ENCODE data around the gene SLC22A1.
"Not testable (repeated sequence)": the region's sequence is repeated elsewhere in the genome, so short reads cannot be mapped to it uniquely, and the experiment has no call there.

Gene SLC22A1

DNA sequence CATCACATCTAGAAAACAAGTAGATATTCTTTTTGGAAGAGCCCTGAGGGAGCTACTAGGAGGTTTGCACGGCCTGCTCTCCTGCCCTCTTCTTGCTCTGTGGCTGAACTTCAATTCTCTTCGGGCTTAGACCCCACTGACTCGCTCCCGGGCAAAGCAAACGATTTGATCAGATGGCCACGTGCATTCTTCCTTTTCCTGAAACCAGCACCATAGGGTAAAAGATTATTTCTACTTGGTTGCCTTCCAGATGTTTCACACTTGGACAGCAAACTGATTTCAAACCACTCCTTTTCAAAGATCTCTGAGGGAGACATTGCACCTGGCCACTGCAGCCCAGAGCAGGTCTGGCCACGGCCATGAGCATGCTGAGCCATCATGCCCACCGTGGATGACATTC is at the start of gene SLC22A1:
TSS of gene SLC22A1 (plus strand) at position 258 of the 400 bp plus-strand sequence. CDS start at position 379, 121 bp downstream.
- DNase-seq (ENCODE audit: insufficient read length, low spot score) (no peak), FAIRE-seq (no peak)

DNA sequence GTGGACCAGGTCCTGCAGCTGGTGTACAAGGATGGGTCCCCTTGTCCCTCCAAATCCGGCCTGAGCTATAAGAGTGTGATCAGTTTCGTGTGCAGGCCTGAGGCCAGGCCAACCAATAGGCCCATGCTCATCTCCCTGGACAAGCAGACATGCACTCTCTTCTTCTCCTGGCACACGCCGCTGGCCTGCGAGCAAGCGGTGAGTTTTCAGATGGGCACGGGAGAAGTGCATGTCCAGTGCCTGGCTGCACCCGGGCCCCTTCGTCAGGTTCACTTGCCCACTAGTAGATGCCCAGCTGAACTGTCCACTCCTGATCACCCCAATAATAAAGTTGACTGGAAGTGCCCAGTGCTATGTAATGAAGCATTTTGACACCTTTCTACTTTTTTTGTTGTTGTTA is 48.3 kb upstream of the SLC22A1 start:
- no peak for FAIRE-seq

DNA sequence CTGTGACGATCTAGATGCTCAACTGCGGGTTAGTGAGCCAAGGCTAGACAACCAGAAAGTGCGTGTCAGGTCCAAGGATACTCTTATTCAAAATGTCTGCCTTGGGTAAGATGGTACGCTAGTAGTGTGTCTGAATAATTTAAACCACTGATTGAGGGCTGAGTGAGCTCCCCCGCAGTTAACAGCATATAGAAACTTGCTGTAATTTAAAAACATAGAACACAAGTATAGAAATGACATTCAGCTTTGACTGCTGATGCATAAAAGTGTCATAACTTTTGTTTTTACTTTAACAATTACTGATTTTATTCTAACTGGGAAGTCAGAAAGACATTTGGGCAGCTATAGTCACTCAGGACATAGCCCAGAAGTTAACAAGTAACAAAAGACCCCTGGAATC is 45.6 kb upstream of the SLC22A1 start:
- DNase-seq (ENCODE audit: insufficient read length, low spot score) (no peak), FAIRE-seq (no peak)

More for the DNA sequence above, 48.3 kb upstream of the SLC22A1 start:
- no peak for DNase-seq (ENCODE audit: insufficient read length, low spot score)

DNA sequence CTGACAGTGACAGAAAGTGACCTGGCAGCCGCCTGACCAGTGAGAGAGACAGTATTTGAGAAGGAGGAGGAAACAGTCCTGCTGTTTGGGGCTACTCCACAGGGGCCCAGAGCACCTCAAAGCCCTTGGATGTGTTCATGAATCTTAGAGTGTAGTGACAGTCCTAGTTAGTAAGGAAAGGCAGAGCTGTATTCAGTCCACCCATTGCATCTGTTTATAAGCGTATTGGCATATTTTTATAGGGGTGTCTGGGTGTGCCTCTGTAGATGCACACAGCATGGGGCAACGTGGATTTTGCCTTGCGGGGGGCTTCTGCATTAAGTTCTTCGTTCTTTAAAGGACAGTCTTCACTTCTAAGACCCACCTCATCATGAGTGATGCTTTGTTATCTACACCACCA is 44.6 kb upstream of the SLC22A1 start:
- FAIRE-seq = no peak
- no peak for DNase-seq (ENCODE audit: insufficient read length, low spot score)

DNA sequence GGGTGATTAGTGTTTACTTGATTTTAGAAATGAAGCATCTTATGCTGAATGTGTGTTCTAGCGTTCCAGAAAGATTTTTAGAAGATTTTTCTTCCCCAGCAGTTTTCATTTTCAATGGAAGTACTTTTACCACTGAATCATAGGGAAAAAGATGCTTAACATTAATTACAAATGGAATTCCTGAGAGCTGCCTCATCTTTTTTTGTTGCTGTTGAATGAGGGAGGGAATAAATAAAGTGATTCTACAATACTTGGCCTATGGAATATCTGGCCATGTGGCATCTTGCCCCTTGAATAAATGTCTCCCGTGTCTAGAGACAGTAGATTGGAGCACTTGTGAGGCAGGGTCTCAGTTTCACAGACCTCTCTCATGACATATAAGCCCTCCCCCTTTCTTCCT is 44.1 kb upstream of the SLC22A1 start:
- DNase-seq (ENCODE audit: insufficient read length, low spot score) (no peak), FAIRE-seq (no peak)

DNA sequence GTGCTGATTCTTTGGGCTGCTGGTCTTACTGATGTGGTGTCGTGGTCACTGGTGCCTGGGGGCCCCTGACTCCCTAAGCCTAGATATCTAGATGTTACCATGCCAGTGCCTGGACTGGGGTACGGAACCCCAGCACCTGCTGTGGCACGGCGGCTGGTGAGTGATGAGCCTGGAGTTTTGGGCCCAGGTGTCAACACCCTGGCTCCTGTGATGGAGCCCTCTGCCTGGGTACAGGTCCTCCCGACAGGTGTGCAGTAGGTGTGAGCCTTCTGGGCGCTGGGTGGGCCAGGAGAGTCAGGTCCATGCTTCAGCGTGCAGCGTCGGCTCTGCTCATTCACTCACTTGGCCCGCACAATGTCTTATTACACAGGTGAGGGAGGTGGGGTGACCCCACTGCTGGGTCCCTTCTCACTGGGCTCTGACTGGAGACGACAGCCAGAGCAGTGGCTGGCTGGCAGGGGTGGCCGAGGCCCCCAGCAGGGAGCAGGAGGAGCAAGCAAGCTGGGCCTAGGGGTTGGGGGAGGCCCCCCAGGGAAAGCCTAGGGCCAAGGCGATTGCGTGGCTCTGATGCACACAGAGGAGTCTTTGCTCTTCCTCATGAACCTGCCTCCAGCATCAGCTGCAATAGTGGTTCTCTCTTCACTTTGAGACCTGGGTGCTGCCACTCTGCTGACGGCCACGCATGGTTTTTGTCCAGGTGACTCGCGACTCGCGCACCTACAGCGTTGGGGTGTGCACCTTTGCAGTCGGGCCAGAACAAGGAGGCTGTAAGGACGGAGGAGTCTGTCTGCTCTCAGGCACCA is 42.5 kb upstream of the SLC22A1 start:
- FAIRE-seq = no peak
- no peak for DNase-seq (ENCODE audit: insufficient read length, low spot score)

DNA sequence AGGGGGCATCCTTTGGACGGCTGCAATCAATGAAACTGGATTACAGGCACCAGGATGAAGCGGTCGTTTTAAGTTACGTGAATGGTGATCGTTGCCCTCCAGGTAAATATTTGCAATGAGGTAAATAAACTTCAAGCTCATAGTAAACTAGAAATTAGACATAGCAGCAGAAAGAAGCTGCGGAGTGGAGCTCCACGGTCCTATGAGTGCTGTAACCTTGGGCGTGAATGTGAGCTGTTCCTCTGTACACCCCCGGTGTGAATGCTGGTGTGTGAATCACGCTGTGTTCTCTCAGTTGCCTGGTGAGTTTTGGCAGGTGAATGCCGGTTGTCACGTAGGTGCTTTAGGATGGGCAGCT is 42.0 kb upstream of the SLC22A1 start:
- FAIRE-seq (no peak), DNase-seq (ENCODE audit: insufficient read length, low spot score) (no peak)

DNA sequence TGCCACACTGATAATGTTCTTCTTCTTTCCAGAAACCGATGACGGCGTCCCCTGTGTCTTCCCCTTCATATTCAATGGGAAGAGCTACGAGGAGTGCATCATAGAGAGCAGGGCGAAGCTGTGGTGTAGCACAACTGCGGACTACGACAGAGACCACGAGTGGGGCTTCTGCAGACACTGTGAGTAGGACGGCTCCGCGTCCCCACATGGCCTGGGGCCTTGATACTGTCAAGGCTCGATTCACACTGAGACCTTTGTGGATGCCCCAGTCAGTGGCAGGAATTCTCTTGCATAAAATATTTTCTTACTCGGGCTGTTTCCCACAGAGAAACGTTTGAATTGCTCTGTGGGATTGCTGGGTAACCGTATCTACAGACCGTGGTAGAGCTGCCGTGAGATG is 41.5 kb upstream of the SLC22A1 start:
- FAIRE-seq (no peak), DNase-seq (ENCODE audit: insufficient read length, low spot score) (no peak)

DNA sequence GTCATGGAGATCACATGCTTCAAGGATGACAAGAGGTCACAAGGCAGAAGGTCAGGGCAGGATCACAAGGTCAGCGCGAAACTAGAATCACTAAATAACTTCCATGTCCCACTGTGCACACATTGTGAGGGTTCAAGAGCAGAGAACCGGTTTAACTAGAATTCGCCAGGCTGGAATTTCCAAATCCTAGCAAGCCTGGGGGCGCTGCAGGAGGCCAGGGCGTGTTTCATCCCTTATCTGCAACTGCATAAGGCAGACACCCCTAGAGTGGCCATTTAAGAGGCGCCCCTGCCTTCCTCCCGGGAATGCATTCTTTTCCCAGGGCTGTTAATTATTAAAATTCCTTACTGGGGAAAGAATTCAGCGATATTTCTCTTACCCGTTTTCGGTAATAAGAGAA is 40.2 kb upstream of the SLC22A1 start:
- no peak for DNase-seq (ENCODE audit: insufficient read length, low spot score)
- FAIRE-seq = no peak

DNA sequence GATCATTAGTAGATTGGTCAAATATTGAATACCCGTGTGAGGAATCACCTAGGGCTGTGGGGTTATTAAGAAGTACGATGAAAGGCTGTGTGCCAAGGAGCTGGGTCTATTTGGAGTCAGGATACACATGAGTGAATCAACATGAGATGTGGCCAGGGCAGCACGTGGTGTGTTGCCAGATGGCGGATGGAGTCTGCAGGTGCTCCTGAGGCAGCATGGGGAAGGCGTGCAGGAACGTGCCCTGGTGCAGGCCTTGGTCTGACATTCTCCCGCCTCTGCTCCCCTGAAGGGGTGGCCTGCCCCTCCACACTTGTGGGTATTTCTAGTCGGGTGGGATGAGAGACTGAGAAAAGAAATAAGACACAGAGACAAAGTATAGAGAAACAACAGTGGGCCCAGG is 39.0 kb upstream of the SLC22A1 start:
- FAIRE-seq (no peak), DNase-seq (ENCODE audit: insufficient read length, low spot score) (no peak)

DNA sequence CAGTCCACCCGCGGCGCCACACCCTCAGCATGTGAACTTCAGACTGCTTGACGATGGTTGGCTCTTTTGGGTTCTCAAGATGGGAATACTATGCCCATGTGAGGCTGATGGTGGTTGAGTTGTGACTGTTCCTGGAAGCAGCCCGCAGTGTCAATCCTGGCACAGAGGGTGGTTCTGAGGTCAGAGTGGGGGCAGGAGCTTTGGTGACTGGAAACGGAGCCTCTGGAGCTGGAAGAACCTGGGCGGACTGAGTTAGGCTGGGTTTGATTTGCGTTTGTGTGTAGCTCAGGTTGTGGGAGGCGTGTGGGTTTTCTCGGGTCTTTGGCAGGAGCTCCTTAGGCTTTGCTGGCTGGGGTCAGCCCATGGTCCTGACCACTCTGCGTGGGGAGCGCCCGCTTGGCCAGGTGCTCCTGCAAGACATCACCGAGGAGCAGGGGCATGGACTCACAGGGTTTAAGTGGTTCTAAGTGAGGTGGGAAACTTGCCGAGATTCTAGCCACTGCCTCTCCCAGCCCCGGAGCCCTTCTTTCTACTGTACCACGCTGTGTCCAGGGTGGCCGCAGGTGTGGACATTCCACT is 37.3 kb upstream of the SLC22A1 start:
- DNase-seq (ENCODE audit: insufficient read length, low spot score) (no peak), FAIRE-seq (no peak)

DNA sequence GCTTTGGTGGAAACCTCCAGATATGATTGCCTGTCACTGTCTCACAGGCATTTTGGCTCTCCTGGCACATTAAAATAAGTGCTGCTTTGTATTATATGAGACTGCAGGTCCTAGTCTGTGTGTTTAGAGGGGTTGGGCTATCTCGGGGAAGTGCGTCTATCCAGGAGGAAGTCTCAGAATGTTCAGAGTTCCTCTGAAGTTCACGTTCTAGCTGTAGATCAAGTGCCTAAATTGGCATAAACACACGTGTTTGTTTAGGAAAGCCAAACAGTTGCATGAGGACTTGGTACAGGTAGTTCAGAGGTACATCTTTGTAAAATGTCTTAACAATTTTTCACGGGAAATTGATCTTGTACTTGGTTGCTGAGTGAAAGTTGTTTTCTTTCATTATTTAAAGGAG is 36.4 kb upstream of the SLC22A1 start:
- FAIRE-seq (no peak), DNase-seq (ENCODE audit: insufficient read length, low spot score) (no peak)

DNA sequence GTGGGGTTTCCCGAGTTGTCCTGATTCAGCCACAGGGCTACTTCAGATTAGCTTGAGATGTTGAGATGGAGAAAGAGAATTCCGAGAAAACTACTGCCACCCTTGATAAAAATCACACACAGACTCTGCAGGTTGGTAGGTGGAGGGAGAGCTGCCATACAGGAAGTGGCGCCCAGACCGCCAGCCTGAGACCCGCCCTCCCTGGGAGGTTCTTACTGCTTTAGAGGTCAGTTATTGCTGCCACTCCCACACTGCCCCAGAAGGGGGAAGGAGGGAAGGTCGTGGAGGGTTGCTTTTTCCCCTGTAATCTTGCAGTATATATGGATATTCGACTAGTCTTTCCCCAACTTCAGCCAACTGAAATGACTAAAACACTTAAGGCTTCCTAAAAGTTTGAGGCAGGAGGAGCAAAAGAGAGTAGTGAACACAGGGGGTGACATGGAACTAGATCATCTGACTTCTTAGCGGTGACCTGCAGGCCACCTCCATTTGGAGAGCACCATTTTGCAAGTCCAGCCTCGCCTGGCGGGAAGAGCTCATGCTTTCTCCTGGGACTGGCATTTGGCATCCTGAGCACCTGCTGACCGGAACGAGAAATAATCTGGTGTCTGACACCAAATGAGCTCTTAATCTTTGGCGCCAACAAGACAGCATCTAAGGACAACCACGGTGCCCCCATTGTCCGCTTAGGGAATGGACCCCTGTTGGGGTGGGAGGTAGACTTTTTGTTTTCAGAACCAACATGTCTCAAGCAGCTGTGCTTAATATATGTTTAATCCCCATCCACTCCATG is 35.7 kb upstream of the SLC22A1 start:
- FAIRE-seq = no peak
- DNase-seq (ENCODE audit: insufficient read length, low spot score) = no peak

DNA sequence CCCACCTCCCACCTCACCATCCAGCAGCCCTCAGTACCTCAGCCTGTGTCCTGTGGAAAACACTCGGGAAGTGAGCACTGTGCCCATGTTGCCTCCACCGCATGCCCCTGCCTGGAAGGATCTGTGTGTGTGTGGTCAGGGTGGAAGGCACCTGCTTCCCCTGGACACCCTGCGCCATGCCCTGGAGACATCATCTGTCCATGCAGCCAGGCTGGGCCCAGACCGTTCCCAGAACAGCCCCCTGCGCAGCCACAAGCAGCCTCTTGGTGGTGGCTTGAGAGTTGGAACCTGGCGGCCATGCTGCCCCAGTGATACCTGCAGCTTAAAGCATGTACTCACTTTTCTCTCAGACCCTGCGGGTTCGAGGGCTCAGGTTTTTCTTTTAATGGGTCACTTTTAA is 34.9 kb upstream of the SLC22A1 start:
- no peak for DNase-seq (ENCODE audit: insufficient read length, low spot score)
- no peak for FAIRE-seq

DNA sequence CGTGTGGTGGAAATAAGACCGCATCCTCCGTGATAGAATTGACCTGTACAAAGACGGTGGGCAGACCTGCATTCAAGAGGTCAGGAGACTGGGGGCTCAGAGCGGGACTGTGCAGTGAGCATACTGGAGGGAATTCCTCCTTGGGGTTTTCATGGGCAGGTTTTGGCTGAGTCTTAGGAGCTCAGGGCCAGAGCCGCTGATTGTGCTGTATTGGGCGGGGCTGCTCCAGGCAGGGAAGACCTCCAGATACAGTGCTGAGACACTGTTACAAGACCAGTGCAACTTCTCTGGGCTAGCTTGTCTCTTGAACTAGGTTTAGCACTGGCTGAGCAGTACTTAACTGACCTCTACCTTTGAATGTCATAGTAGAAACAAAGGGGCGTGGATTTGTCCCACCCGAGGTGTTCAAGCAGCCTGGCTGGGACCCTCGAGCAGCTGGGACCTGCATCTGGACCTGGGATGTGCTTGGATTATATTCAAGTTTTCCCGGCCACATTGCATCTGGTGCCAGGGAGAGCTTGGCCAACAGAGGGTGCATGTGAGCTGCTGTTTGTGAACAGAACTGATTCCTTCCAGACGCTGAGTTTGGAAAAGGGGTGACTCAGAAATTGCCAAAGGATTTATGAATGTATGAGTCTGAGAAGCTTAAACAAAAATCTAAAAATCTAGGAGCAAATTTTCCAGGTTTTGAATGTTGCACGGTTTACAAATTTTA is 33.4 kb upstream of the SLC22A1 start:
- FAIRE-seq = no peak
- DNase-seq (ENCODE audit: insufficient read length, low spot score) = peak; percentile 79

DNA sequence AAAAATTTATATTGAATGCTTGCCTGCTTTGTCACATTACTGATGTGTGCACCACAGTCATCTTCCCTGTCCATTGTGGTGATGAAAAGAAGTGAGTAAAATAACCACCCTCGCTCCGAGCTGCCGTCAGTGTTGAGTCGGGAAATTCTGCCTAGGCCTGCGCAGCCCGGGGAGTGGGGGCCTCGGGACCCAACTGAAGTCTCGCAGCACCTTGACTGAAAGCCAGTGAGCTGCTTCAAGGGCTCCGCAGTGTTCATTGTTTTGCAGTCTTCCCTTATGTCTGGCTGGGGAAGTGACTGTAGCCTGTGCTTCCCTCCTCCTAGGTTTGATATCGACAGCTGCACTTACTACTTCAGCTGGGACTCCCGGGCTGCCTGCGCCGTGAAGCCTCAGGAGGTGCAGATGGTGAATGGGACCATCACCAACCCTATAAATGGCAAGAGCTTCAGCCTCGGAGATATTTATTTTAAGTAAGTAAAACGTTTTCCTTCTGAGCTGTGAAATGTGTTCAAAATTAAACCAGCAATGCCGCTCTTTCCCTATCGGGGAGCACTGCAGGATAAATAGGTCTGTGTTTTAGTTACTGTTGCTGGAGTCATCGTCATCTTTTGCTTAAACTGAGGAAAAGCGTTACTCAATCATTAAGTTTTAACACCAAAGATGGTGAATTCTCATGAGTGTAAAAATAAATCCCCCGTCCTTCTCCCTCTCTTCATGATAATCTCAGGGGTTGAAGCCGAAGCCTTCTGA is 32.7 kb upstream of the SLC22A1 start:
- DNase-seq (ENCODE audit: insufficient read length, low spot score) (no peak), FAIRE-seq (no peak)

DNA sequence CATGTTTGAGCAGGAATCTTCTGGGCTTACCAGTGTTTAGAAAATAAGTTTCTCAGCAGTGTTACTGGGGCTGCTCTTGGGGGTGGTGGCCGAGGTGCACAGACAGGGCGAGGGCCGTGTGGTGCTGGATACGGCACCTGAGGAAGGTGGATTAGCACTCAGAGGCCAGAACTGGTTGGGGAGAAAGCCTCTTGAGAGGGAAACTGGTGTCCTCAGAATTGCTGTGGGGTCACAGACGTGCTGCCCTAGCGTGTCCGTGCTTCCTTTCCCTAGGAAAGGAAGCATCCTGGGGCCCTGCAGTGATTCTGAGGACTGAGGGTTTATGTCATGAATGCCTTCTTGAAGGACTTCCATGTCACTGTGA is 32.1 kb upstream of the SLC22A1 start:
- FAIRE-seq (no peak), DNase-seq (ENCODE audit: insufficient read length, low spot score) (no peak)

DNA sequence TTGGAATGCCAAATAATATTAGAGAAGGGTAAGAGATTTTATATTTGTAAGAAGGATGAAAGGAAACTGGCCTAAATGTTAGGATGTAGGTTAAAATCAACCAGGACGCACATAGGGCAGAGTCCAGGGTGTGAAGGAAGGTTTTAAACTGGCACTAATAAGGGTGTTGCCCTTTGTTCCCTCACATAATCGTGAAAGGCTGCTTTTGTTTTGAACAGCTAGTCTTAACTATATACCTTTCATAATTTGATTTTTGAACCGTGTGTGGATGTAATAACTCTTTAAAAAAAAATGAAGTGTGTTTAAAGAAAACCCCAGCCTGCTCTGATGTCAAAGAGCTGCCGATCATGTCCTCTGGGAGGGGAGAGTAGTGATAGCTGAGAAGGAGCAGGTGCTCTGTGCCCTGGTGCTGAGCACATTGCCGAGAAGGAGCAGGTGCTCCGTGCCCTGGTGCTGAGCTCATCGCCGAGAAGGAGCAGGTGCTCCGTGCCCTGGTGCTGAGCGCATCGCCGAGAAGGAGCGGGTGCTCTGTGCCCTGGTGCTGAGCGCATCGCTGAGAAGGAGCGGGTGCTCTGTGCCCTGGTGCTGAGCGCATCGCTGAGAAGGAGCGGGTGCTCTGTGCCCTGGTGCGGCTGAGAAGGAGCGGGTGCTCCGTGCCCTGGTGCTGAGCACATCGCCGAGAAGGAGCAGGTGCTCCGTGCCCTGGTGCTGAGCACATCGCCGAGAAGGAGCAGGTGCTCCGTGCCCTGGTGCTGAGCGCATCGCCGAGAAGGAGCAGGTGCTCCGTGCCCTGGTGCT is 31.0 kb upstream of the SLC22A1 start:
- DNase-seq (ENCODE audit: insufficient read length, low spot score); FAIRE-seq: not testable (repeated sequence)

DNA sequence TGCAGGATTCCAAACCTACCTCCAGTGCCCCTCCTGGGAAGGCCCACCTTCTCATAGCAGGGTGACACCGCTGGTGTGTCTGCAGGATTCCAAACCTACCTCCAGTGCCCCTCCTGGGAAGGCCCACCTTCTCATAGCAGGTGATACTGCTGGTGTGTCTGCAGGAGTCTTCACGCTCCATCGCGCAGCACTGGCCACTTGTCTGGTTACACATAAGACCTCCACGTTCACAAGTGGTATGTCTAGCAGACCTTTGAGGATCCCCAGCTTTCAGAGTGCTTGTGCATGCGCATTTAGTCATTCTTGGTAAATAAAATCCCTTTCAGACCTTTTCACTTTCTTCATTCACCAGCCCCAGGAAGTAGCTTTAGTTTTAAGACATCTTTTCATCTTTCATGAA is 29.4 kb upstream of the SLC22A1 start:
- DNase-seq (ENCODE audit: insufficient read length, low spot score); FAIRE-seq: not testable (repeated sequence)

DNA sequence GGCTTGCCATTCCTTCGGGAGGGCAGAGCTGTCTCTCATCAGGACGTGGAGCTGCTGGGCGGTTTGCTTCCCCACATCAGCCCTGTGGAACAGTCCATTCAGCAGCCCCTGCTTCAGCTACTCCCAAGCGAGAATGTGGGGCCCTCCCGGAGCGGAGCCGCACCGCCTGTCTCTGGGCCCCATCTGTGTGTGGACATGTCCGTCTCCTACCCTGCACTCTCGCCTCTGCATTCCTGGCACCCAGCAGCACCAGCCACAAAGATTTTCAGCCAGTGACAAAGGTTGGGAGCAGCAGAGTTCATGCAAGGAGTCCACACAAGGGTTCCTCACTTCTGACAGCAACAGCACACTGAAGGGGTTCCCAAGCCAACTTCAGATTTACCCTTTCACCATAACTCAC is 29.0 kb upstream of the SLC22A1 start:
- no peak for FAIRE-seq

More for the DNA sequence above, 29.0 kb upstream of the SLC22A1 start:
- no peak for DNase-seq (ENCODE audit: insufficient read length, low spot score)

Measured in HTR-8/SVneo (cell line).